MM.1S (cell line): Measurements from ENCODE around the gene DFFB.

Experiments used
- DNase-seq: peaks from one replicate; pipeline ENCODE4 v3.0.0-alpha.2; 2015
- H2AFZ ChIP-seq: fragments of 300-600 bp; sonication (generic); 2 replicates; pipeline ENCODE4 v1.6.0; 2016; ENCODE audit warnings: antibody characterized with exemption, low read length
- H3F3A ChIP-seq: fragments of 300-600 bp; sonication (generic); 2 replicates; pipeline ENCODE4 v1.6.1; 2016; ENCODE audit warnings: mild to moderate bottlenecking, antibody characterized with exemption, low read length, moderate library complexity, mixed read lengths; ENCODE audit not compliant: insufficient read depth
- H3K27ac ChIP-seq: fragments of 300-600 bp; sonication (generic); 2 replicates; pipeline ENCODE4 v1.5.1; 2016; ENCODE audit warnings: mild to moderate bottlenecking, low read length
- H3K27me3 ChIP-seq: fragments of 300-600 bp; sonication (generic); replicated peaks from 2 replicates; pipeline ENCODE4 v1.6.0; 2016; ENCODE audit warnings: low read length; ENCODE audit not compliant: insufficient read depth
- H3K36me3 ChIP-seq: fragments of 300-600 bp; sonication (generic); replicated peaks from 2 replicates; pipeline ENCODE4 v1.6.1; 2016; ENCODE audit warnings: mild to moderate bottlenecking, low read length, mixed read lengths; ENCODE audit not compliant: insufficient read depth
- H3K4me1 ChIP-seq: fragments of 300-600 bp; sonication (generic); 2 replicates; pipeline ENCODE4 v1.6.1; 2016; ENCODE audit warnings: low read length, mixed read lengths
- H3K4me2 ChIP-seq: fragments of 300-600 bp; sonication (generic); 2 replicates; pipeline ENCODE4 v1.6.0; 2016; ENCODE audit warnings: low read depth, low read length
- H3K4me3 ChIP-seq: fragments of 300-600 bp; sonication (generic); 2 replicates; pipeline ENCODE4 v1.5.1; 2016; ENCODE audit warnings: low read length, mixed read lengths
- H3K79me2 ChIP-seq: fragments of 300-600 bp; sonication (generic); 2 replicates; pipeline ENCODE4 v1.6.1; 2016; ENCODE audit warnings: mixed run types, low read length, mixed read lengths
- H3K9ac ChIP-seq: fragments of 300-600 bp; sonication (generic); 2 replicates; pipeline ENCODE4 v1.6.1; 2016; ENCODE audit warnings: low read length, mixed read lengths
- H3K9me2 ChIP-seq: fragments of 300-600 bp; sonication (generic); replicated peaks from 2 replicates; pipeline ENCODE4 v1.6.1; 2016; ENCODE audit warnings: mild to moderate bottlenecking, low read length, mixed read lengths; ENCODE audit not compliant: insufficient read depth
- H3K9me3 ChIP-seq: fragments of 300-600 bp; sonication (generic); replicated peaks from 2 replicates; pipeline ENCODE4 v1.6.1; 2016; ENCODE audit warnings: mild to moderate bottlenecking, low read length, mixed read lengths; ENCODE audit not compliant: insufficient read depth
- H4K20me1 ChIP-seq: fragments of 300-600 bp; sonication (generic); 2 replicates; pipeline ENCODE4 v1.6.1; 2016; ENCODE audit warnings: mild to moderate bottlenecking, low read length, moderate library complexity, mixed read lengths; ENCODE audit not compliant: insufficient read depth
- EZH2 ChIP-seq: fragments of 300-600 bp; sonication (generic); optimal IDR thresholded peaks from 2 replicates; pipeline ENCODE3; 2017; ENCODE audit warnings: low read depth, mild to moderate bottlenecking, antibody characterized with exemption, low read length, mixed read lengths
- EZH2phosphoT487 ChIP-seq: fragments of 300-600 bp; sonication (generic); IDR thresholded peaks from 2 replicates; pipeline ENCODE4 v1.6.1; 2018; ENCODE audit warnings: antibody characterized with exemption, low read length
- TF ChIP-seq, protein P1 (sequence below): fragments of 300-600 bp; sonication (generic); IDR thresholded peaks from 2 replicates; pipeline ENCODE4 v1.5.1; 2016; ENCODE audit warnings: antibody characterized with exemption, low read length, mixed read lengths

DFFB gene

DNA sequence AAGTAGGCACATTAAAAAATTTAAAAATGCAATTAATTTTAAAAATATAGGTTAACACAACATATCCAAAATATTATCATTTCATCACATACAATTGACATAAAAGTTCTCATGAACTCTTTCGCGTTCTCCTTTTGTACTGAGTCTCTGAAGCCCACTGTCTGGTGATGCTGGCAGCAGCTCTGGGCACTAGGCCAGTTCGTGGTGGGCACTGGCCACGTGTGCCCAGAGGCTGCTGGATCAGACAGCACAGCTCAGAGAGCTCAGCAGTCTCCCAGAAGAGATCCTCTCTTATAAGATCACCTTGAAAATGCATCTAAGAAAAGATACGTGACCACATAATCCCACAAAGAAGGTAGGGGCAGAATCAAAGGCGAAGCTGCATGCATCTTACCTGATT, 10.2 kb upstream of the DFFB start:
- 0 out of 2 replicates have a peak, but pooled peaks cover 4% of the 10 kb centered on the region for H3K36me3 ChIP-seq
- no peak overlapping the region for H2AFZ ChIP-seq
- no peak overlapping the region for H3K4me3 ChIP-seq
- H3K27ac ChIP-seq, result no peak overlapping the region
- TF ChIP-seq EZH2phosphoT487, result no peak
- no peak for TF ChIP-seq EZH2
- TF ChIP-seq, protein P1, sequence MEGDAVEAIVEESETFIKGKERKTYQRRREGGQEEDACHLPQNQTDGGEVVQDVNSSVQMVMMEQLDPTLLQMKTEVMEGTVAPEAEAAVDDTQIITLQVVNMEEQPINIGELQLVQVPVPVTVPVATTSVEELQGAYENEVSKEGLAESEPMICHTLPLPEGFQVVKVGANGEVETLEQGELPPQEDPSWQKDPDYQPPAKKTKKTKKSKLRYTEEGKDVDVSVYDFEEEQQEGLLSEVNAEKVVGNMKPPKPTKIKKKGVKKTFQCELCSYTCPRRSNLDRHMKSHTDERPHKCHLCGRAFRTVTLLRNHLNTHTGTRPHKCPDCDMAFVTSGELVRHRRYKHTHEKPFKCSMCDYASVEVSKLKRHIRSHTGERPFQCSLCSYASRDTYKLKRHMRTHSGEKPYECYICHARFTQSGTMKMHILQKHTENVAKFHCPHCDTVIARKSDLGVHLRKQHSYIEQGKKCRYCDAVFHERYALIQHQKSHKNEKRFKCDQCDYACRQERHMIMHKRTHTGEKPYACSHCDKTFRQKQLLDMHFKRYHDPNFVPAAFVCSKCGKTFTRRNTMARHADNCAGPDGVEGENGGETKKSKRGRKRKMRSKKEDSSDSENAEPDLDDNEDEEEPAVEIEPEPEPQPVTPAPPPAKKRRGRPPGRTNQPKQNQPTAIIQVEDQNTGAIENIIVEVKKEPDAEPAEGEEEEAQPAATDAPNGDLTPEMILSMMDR, result no peak
- no peak overlapping the region for H3K9ac ChIP-seq
- H3K4me1 ChIP-seq, result no peaks in the 10 kb centered on the region
- no peaks in the 10 kb centered on the region for H3K9me3 ChIP-seq
- no peaks in the 10 kb centered on the region for H3K27me3 ChIP-seq
- DNase-seq, result no peak
- no peaks in the 10 kb centered on the region for H3F3A ChIP-seq
- no peak overlapping the region for H3K4me2 ChIP-seq
- H3K79me2 ChIP-seq, result no peaks in the 10 kb centered on the region
- no peaks in the 10 kb centered on the region for H3K9me2 ChIP-seq
- H4K20me1 ChIP-seq, result no peaks in the 10 kb centered on the region

DNA sequence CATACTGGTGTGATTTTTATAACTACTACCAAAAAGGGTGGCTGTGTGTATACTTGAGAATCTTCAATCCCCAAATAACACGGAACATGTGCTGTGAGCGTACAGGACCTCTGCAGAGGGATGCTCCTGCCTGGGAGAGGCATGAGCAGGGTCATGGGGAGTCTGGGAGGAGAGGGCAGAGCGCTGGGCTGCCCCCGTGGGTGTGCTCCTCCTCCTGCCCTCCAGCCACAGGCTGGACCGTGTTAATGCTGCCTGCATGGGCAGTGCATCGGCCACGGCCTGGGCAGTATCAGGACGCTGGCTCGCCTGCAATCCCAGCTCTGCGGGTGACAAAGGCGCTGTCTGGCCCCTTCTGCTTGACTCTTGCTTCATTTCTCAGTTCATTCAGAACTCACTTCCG, 6.4 kb upstream of the DFFB start:
- H3K9ac ChIP-seq, result no peak overlapping the region
- no peak overlapping the region for H3K27ac ChIP-seq
- no peak overlapping the region for H3K4me3 ChIP-seq
- no peaks in the 10 kb centered on the region for H3K4me1 ChIP-seq
- no peak overlapping the region for H3K4me2 ChIP-seq
- peaks cover 31% of the 10 kb centered on the region for H3K79me2 ChIP-seq
- H3K9me3 ChIP-seq, result no peaks in the 10 kb centered on the region
- H3F3A ChIP-seq, result no peaks in the 10 kb centered on the region
- 0 out of 2 replicates have a peak, but pooled peaks cover 4% of the 10 kb centered on the region for H3K36me3 ChIP-seq
- H3K9me2 ChIP-seq, result no peaks in the 10 kb centered on the region
- H4K20me1 ChIP-seq, result no peaks in the 10 kb centered on the region
- no peak for DNase-seq
- no peaks in the 10 kb centered on the region for H3K27me3 ChIP-seq
- no peak overlapping the region for H2AFZ ChIP-seq
- TF ChIP-seq, protein P1, result no peak
- no peak for TF ChIP-seq EZH2
- TF ChIP-seq EZH2phosphoT487, result no peak

- Histone ChIP-seq H3K9me3 (no peaks in the 10 kb centered on the region), H3K4me1 (no peaks in the 10 kb centered on the region), H4K20me1 (no peaks in the 10 kb centered on the region), H2AFZ (no peak overlapping the region), H3K79me2 (peaks cover 35% of the 10 kb centered on the region), H3F3A (no peaks in the 10 kb centered on the region), H3K4me3 (no peak overlapping the region), H3K27me3 (no peaks in the 10 kb centered on the region), H3K4me2 (no peak overlapping the region), H3K27ac (no peak overlapping the region), H3K9me2 (no peaks in the 10 kb centered on the region), H3K9ac (no peak overlapping the region), H3K36me3 (0 out of 2 replicates have a peak, but pooled peaks cover 4% of the 10 kb centered on the region)
- TF ChIP-seq, protein P1, result no peak
- TF ChIP-seq EZH2, result no peak
- TF ChIP-seq EZH2phosphoT487, result no peak
- no peak for DNase-seq
These were observed 6.0 kb upstream of the DFFB start for GRCh38 chr1:3851292-3851691.
